ENCODE results near the gene DNAL4. TPM values are rescaled to one million over a fixed set of nuclear protein-coding genes. Genes with fewer than 3 reads are reported as not detected.

The DNAL4 gene, protein sequence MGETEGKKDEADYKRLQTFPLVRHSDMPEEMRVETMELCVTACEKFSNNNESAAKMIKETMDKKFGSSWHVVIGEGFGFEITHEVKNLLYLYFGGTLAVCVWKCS
- polyA plus RNA-seq (2011; rRNA removed) (21.4 and 29.9 TPM in 2 replicates), polyA minus RNA-seq (2011; rRNA and poly(A)+ RNA removed) (8.4 and 12.3 TPM in 2 replicates)

DNA sequence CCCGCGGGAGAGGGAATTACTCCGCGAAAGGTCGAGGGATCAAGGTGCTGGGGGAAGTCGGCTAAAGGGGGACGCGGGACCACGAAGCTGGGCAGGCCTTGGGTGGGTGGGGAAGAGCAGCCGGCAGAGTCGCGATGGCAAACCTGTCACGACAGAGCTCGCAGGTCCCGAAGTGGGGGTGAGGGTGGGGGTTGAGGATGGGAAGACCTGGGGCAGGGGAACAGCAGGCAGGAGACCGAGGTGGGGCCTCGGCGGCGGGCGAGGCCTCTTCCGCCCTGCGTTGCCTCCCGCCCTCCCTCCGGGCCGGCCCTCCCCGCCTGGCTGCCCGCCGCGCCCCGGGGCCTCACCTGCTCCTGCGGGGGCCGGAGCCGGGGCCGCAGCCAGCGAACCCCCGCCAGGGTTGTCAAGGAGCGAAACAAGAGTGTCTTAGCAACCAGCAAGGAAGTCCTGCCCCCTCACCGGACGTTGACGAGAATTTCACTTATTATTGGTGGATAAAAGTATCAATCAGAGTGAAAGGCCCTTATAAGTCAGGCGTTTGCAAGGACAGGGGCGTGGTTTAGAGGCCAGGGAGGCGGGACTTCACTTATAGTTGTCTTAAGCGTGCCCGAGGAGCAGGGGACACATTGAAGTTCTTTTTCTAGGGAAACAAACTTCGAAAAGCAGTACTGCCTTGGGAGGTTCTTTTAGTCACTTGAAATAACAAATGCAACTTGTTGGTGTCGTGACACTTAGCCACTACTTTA, at the start of gene DNAL4:
Gene DNAL4 (minus strand): TSS at position 423 of the 746 bp plus-strand sequence. CDS start 11,412 bp downstream, outside the sequence.
- ChIA-PET CTCF (interaction anchor here (1.4 to 2.3 kb wide), 2 partner anchors 25 kb away, joined by 5 to 8 read pairs; no protein-coding TSS in a partner anchor), POLR2A (interaction anchor here (0.5 kb wide), 1 partner anchor 27 kb away, joined by 8 read pairs; no protein-coding TSS in a partner anchor)
- peaks cover 4% of the 10 kb centered on the region for H3K27me3 ChIP-seq (ENCODE audit: control insufficient read depth, insufficient read depth, low read length)
- TF ChIP-seq, protein P1, sequence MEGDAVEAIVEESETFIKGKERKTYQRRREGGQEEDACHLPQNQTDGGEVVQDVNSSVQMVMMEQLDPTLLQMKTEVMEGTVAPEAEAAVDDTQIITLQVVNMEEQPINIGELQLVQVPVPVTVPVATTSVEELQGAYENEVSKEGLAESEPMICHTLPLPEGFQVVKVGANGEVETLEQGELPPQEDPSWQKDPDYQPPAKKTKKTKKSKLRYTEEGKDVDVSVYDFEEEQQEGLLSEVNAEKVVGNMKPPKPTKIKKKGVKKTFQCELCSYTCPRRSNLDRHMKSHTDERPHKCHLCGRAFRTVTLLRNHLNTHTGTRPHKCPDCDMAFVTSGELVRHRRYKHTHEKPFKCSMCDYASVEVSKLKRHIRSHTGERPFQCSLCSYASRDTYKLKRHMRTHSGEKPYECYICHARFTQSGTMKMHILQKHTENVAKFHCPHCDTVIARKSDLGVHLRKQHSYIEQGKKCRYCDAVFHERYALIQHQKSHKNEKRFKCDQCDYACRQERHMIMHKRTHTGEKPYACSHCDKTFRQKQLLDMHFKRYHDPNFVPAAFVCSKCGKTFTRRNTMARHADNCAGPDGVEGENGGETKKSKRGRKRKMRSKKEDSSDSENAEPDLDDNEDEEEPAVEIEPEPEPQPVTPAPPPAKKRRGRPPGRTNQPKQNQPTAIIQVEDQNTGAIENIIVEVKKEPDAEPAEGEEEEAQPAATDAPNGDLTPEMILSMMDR (IDR thresholded peaks at IDR 0.05; ENCODE audit: insufficient read depth, low read depth, low read length) = no peak
- no peaks in the 10 kb centered on the region for H3K36me3 ChIP-seq (ENCODE audit: control insufficient read depth, insufficient read depth, low read length)
- peak within 1 kb of the TSS; percentile 62 for H3K4me3 ChIP-seq (ENCODE audit: low read depth, low read length)
- peak; percentile 98 for DNase-seq (ENCODE audit: low read depth)

DNA sequence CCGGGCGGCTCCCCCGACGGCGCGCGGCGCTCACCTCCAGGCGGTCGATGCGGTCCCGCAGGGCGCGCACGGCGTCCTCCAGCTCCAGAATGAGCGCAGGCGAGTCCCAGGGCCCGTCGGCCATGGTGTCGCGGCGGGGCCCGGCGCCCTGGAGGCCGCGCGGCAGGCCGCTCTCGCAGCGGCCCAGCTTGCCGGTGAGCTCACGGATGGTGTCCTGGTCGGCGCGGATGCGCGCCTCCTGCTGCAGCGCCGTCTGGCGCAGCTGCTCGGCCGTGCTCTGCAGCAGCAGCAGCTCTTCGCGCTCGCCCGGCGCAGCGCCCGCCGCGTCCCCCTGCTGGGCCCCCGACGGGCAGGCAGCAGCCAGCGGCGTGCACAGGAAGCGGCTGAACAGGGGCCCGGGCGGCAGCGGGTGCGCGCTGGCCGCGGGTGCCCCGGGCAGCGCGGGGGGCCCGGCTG, 49.3 kb upstream of the DNAL4 start:
- POLR2A ChIA-PET = interaction anchor here (0.6 kb wide), 1 partner anchor 39 kb away, joined by 3 read pairs; no protein-coding TSS in a partner anchor
- Histone ChIP-seq H3K27me3 (ENCODE audit: control insufficient read depth, insufficient read depth, low read length) (peaks cover 22% of the 10 kb centered on the region), H3K4me3 (ENCODE audit: low read depth, low read length) (peak overlapping the region; percentile 30), H3K36me3 (ENCODE audit: control insufficient read depth, insufficient read depth, low read length) (no peaks in the 10 kb centered on the region)
- TF ChIP-seq, protein P1 (IDR thresholded peaks at IDR 0.05; ENCODE audit: insufficient read depth, low read depth, low read length) = peak; percentile 26
- CTCF ChIA-PET = interaction anchor here (0.6 to 5.6 kb wide), 7 partner anchors 8 to 81 kb away, joined by 3 to 48 read pairs (median 3); no protein-coding TSS in a partner anchor
- no peak for DNase-seq (ENCODE audit: low read depth)

DNA sequence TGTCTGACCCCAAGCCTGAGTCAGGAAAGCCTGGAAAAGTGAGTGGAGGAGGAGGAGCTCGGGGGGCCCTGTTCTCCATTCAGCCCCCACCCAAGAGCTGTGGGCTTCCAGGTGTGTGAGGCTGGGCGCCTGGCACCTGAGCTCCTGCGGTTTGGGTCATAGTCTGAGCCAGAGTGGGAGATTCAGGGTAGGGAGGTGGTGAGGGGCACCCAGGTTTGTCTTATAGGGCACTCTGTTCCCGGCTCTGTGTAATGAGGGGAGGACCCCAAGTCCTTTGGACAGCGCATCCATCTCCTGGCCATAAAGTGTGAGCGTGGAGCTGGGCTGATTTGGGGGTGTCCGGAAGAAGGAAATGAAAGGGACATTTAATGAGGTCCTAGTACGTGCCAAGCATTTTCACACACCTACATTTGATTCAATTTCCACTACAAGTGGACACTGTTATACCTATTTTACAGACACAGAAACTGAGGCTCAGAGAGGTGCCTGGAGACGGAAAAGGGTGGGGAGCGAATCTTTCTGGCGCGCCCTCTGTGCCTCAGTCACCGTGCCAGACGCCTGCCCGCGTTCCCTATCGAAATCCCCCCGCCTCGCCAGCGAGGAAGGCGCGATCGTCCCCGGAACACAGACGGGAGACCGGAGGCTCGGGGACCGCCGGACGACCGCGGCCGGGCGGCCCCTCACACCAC, 48.7 kb upstream of the DNAL4 start:
- POLR2A ChIA-PET = no interaction called here
- Histone ChIP-seq H3K27me3 (ENCODE audit: control insufficient read depth, insufficient read depth, low read length) (peaks cover 22% of the 10 kb centered on the region), H3K36me3 (ENCODE audit: control insufficient read depth, insufficient read depth, low read length) (no peaks in the 10 kb centered on the region), H3K4me3 (ENCODE audit: low read depth, low read length) (peak overlapping the region; percentile 30)
- CTCF ChIA-PET = interaction anchor here (0.6 to 5.6 kb wide), 7 partner anchors 11 to 80 kb away, joined by 3 to 48 read pairs (median 3); no protein-coding TSS in a partner anchor
- no peak for DNase-seq (ENCODE audit: low read depth)
- TF ChIP-seq, protein P1 (IDR thresholded peaks at IDR 0.05; ENCODE audit: insufficient read depth, low read depth, low read length) = no peak

DNA sequence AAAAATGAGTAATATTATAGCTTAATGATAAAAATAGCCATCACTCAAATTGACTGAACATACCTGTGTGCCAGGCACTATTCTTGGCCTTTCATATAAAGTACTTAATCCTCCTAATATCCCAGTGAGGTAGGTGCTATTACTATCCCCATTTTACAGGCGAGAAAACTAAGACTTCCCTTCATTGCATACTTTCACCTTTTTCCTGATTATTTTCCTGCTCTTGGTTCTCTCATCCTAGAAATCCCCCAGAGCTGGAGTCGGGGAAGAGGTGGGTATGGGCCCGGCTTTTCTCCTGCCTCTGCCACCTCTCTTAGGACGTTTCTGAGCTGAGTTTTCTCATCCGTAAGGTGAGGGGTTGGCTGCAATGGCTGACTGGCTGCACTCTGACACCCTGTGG, 47.7 kb upstream of the DNAL4 start:
- ChIA-PET CTCF (interaction anchor here (0.6 to 5.6 kb wide), 3 partner anchors 24 to 73 kb away, joined by 3 to 48 read pairs (median 3); no protein-coding TSS in a partner anchor), POLR2A (no interaction called here)
- H3K27me3 ChIP-seq (ENCODE audit: control insufficient read depth, insufficient read depth, low read length) = peaks cover 22% of the 10 kb centered on the region
- no peaks in the 10 kb centered on the region for H3K36me3 ChIP-seq (ENCODE audit: control insufficient read depth, insufficient read depth, low read length)
- no peak for DNase-seq (ENCODE audit: low read depth)
- H3K4me3 ChIP-seq (ENCODE audit: low read depth, low read length) = no peak overlapping the region
- TF ChIP-seq, protein P1 (IDR thresholded peaks at IDR 0.05; ENCODE audit: insufficient read depth, low read depth, low read length) = no peak

Measured in BJ (cell line).